ENCODE measurements around the gene RETN.

GRCh38 chr19:7633698-7634097 is 35.2 kb upstream of the RETN start, which contains the start of gene PCP2:
- TF ChIP-seq CTCF (IDR thresholded peaks at IDR 0.05; ENCODE audit: insufficient read depth, low read depth, low read length): no peak
- no peak for TF ChIP-seq EZH2 (IDR thresholded peaks at IDR 0.05; ENCODE audit: insufficient read depth, low read length)
